Measurements from ENCODE around the gene MAPKAP1.

DNA sequence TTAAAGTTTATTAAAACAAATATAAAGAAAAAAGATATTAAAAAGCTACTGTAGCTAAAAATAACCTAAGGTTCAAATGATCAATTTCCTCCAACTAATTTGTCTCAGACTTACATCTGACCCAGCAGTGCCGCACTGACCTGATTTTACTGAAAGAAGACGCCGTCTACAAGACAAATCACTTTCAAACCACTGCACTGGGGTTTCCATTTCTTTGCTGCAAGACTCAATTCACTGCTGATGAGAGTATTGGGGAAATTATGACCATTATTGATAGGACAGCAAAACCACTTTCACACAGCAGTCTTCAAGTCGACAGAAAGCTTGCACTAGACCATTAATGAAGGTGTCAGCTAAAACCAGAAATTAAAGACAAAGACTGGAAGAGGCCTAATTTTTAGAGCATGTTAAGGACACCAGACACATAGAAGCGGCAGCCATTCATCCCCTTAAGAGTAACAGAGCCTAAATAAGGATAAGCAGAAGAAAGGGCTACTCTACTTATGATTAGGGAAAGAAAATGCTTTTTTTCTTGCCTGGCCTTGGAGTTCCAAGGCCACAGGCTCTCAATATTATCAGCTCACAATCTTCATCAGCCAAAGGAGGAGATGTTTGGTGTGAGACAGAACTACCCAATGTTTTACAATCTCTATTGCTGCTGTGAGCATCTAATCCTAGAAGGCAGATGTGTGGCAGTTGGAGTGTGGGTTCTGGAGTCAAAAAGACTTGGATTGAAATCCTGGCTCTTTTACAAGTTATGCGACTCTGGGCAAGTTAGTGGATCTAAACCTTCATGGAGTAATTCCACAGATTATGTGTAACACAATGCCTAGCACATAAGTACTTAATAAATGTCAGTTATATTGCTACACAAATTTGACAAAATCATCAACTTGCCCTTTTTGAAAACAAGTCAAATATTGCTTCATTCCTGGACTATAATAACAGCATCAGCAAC lies 190.7 kb downstream of the MAPKAP1 start:
- TF ChIP-seq, protein P1, sequence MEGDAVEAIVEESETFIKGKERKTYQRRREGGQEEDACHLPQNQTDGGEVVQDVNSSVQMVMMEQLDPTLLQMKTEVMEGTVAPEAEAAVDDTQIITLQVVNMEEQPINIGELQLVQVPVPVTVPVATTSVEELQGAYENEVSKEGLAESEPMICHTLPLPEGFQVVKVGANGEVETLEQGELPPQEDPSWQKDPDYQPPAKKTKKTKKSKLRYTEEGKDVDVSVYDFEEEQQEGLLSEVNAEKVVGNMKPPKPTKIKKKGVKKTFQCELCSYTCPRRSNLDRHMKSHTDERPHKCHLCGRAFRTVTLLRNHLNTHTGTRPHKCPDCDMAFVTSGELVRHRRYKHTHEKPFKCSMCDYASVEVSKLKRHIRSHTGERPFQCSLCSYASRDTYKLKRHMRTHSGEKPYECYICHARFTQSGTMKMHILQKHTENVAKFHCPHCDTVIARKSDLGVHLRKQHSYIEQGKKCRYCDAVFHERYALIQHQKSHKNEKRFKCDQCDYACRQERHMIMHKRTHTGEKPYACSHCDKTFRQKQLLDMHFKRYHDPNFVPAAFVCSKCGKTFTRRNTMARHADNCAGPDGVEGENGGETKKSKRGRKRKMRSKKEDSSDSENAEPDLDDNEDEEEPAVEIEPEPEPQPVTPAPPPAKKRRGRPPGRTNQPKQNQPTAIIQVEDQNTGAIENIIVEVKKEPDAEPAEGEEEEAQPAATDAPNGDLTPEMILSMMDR (IDR thresholded peaks at IDR 0.05), result no peak
- TF ChIP-seq POLR2AphosphoS5 (IDR thresholded peaks at IDR 0.05), result no peak
- no peak for TF ChIP-seq EP300 (IDR thresholded peaks at IDR 0.05)
- TF ChIP-seq POLR2A (IDR thresholded peaks at IDR 0.05), result no peak

All from stomach (tissue), 4 donors.